ENCODE data around the gene PRKG1. TPM values are rescaled to one million over a fixed set of nuclear protein-coding genes. Genes with fewer than 3 reads are reported as not detected.

Gene PRKG1
- total and polyA plus RNA-seq, 2 of the 8 experiments (the other 6 are each of a cell fraction or from before 2014, with no cell fraction given): 4.2 to 15.2 TPM

DNA sequence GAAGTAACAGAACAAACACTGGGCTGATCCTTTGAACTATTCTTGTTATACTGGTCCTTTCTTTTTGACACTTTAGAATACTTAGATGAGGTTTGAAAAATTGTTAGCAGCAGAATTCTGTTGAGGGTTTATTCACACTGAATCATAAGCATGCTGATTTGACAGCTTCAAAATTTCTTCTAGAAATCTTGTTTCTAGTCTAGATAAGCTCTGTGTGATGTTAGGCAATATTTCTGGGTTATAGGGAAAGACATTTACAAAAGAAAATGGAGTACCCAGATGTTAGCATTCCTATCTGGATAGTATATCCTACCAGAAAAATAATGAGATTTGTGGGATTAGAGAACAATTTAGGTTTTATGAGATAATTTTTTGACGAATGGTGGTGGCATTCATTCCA, 613.0 kb downstream of the PRKG1 start:
- Histone ChIP-seq H3K56ac (replicated peaks; ENCODE audit: insufficient read length, low read depth, low read length) (no peak overlapping the region), H4K91ac (replicated peaks; ENCODE audit: insufficient read length, low read length) (no peak overlapping the region), H4K20me1 (replicated peaks in 1 of 2; ENCODE audit: control insufficient read depth in 1 of 2, insufficient read depth in 2 of 2, low read length in 2 of 2) (no peaks in the 10 kb centered on the region), H3K79me1 (ENCODE audit: low read depth, low read length) (no peaks in the 10 kb centered on the region), H4K8ac (ENCODE audit: extremely low read depth, insufficient read depth, low read length) (no peak overlapping the region), H3K23me2 (ENCODE audit: low read depth, low read length) (no peaks in the 10 kb centered on the region), H3K9ac (replicated peaks in 1 of 4; ENCODE audit: extremely low read depth in 1 of 4, low read depth in 3 of 4, low read length in 3 of 4) (no peak overlapping the region), H2BK120ac (replicated peaks; ENCODE audit: low read depth, low read length) (no peak overlapping the region), H3K4me2 (ENCODE audit: insufficient read depth in 1 of 2, low read depth in 2 of 2, low read length in 2 of 2) (no peak overlapping the region), H2AK5ac (ENCODE audit: low read depth, low read length) (no peak overlapping the region), H3K27ac (ENCODE audit: low read depth, low read length) (no peak overlapping the region), H3K36me3 (ENCODE audit: control insufficient read depth in 2 of 4, insufficient read depth in 4 of 4, low read length in 3 of 4) (peaks cover 0 to 2% (median 0%) of the 10 kb centered on the region in 4 experiments; a peak in 1 of 8 replicates), H2AFZ (ENCODE audit: low read length) (no peak overlapping the region), H3K14ac (ENCODE audit: insufficient read length) (no peak overlapping the region), H3K18ac (ENCODE audit: extremely low read depth, low read length) (no peak overlapping the region), H2BK15ac (ENCODE audit: low read length) (no peak overlapping the region), H3K4me1 (replicated peaks in 1 of 4; ENCODE audit: control insufficient read depth in 3 of 4, insufficient read depth in 4 of 4, low read length in 3 of 4) (no peaks in the 10 kb centered on the region; a peak in 1 of 7 replicates), H3K4me3 (ENCODE audit: extremely low read depth in 1 of 4, insufficient read depth in 2 of 4, low read depth in 3 of 4, low read length in 4 of 4) (no peak overlapping the region), H2BK5ac (ENCODE audit: low read depth, low read length) (no peak overlapping the region), H3K9me3 (ENCODE audit: insufficient read depth in 2 of 2, low read depth in 1 of 2, low read length in 1 of 2) (peaks cover 4 to 5% of the 10 kb centered on the region in 2 experiments; a peak in 3 of 4 replicates), H3K4ac (replicated peaks; ENCODE audit: insufficient read length, low read depth, low read length) (no peak overlapping the region), H3K79me2 (ENCODE audit: control insufficient read depth in 1 of 2, insufficient read depth in 2 of 2, low read length in 2 of 2) (no peaks in the 10 kb centered on the region), H2BK20ac (ENCODE audit: low read length) (no peak overlapping the region), H3K23ac (ENCODE audit: insufficient read length) (no peak overlapping the region), H2BK12ac (ENCODE audit: low read depth, low read length) (no peak overlapping the region), H4K5ac (ENCODE audit: insufficient read length, low read depth, low read length) (no peak overlapping the region), H3K27me3 (replicated peaks in 1 of 4; ENCODE audit: control insufficient read depth in 3 of 4, extremely low read depth in 1 of 4, insufficient read depth in 3 of 4, low read length in 3 of 4) (no peaks in the 10 kb centered on the region)
- FAIRE-seq (no peak), DNase-seq (ENCODE audit: low read depth in 1 of 2, low spot score in 2 of 2) (no peak)
- POLR2A ChIA-PET (ENCODE audit: partially characterized antibody): no interaction called here
- 83% methylated on average over 1 of the region's 1 CpG; no CpG with 5 or more reads in 1 of the 2 experiments for WGBS, 2 experiments (ENCODE audit: extremely low coverage in 1 of 2, insufficient coverage in 1 of 2, insufficient read length in 1 of 2, insufficient replicate concordance in 2 of 2, low coverage in 1 of 2, low lambda C conversion rate in 2 of 2, missing lambda C conversion rate in 1 of 2)
- CTCF ChIA-PET (ENCODE audit: partially characterized antibody): no interaction called here
- TF ChIP-seq SIRT6 (IDR thresholded peaks at IDR 0.05; ENCODE audit: low read length) (no peak), POLR2AphosphoS5 (IDR thresholded peaks at IDR 0.05; ENCODE audit: low read depth, low read length) (no peak), TAF7 (optimal IDR thresholded peaks at IDR 0.05; ENCODE audit: borderline replicate concordance, low read depth, low read length) (no peak), BCL11A (IDR thresholded peaks at IDR 0.05; ENCODE audit: low read depth in 2 of 2, low read length in 2 of 2) (no peak), ASH2L (IDR thresholded peaks at IDR 0.05; ENCODE audit: low read length) (no peak), RAD21 (IDR thresholded peaks at IDR 0.05 in 1 of 2, conservative IDR thresholded peaks at IDR 0.05 in 1 of 2; ENCODE audit: low read depth in 2 of 2, low read length in 2 of 2) (no peak), EGR1 (IDR thresholded peaks at IDR 0.05; ENCODE audit: borderline replicate concordance, low read depth, low read length) (no peak), SIX5 (IDR thresholded peaks at IDR 0.05; ENCODE audit: low read depth, low read length) (no peak)

Data from H1 (cell line).